Keratinocyte (primary cell): ENCODE data around the gene SLC38A1.

Experiments
- EZH2 ChIP-seq: IDR thresholded peaks from one replicate; pipeline ENCODE4 v1.6.1; 2012; ENCODE audit warnings: inconsistent platforms, mild to moderate bottlenecking, low read length, moderate library complexity
- TF ChIP-seq, protein P1 (sequence below), 3 experiments: IDR thresholded peaks in 1 of 3; conservative IDR thresholded peaks in 1 of 3; optimal IDR thresholded peaks in 1 of 3; 2 replicates in 2 of 3; 3 replicates in 1 of 3; pipeline versions ENCODE3 to v1.5.1; 2011; ENCODE audit warnings: low read length in 3 of 3, mild to moderate bottlenecking in 3 of 3, moderate library complexity in 2 of 3, control low read depth in 1 of 3, inconsistent platforms in 1 of 3; ENCODE audit not compliant: insufficient read depth in 2 of 3; ENCODE audit errors: extremely low read depth in 1 of 3

DNA sequence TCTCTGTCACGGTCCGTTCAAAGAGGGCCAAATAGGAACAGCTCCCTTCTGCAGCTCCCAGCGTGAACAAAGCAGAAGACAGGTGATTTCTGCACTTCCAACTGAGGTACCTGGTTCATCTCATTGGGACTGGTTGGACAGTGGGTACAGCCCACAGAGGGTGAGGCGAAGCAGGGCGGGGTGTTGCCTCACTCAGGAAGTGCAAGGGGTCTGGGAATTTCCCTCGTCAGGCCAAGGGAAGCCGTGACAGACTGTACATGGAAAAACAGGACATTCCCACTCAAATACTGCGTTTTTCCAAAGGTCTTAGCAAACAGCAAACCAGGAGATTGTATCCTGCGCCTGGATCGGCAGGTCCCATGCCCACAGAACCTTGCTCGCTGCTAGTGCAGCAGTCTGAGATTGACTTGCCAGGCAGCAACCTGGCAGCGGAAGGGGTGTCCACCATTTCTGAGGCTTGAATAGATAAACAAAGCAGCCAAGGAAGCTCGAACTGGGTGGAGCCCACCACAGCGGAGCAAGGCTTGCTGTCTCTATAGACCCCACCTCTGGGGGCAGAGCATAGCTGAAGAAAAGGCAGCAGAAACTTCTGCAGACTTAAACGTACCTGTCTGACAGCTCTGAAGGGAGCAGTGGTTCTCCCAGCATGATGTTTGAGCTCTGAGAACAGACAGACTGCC is 22.7 kb downstream of the SLC38A1 start:
- TF ChIP-seq, protein P1, sequence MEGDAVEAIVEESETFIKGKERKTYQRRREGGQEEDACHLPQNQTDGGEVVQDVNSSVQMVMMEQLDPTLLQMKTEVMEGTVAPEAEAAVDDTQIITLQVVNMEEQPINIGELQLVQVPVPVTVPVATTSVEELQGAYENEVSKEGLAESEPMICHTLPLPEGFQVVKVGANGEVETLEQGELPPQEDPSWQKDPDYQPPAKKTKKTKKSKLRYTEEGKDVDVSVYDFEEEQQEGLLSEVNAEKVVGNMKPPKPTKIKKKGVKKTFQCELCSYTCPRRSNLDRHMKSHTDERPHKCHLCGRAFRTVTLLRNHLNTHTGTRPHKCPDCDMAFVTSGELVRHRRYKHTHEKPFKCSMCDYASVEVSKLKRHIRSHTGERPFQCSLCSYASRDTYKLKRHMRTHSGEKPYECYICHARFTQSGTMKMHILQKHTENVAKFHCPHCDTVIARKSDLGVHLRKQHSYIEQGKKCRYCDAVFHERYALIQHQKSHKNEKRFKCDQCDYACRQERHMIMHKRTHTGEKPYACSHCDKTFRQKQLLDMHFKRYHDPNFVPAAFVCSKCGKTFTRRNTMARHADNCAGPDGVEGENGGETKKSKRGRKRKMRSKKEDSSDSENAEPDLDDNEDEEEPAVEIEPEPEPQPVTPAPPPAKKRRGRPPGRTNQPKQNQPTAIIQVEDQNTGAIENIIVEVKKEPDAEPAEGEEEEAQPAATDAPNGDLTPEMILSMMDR (optimal IDR thresholded peaks at IDR 0.05 in 1 of 3, IDR thresholded peaks at IDR 0.05 in 1 of 3, conservative IDR thresholded peaks at IDR 0.05 in 1 of 3; ENCODE audit: extremely low read depth in 1 of 3, insufficient read depth in 2 of 3, low read length in 3 of 3) = no peak
- TF ChIP-seq EZH2 = no peak
